CD4-positive, alpha-beta memory T cell (primary cell): ENCODE results near the gene CDK5RAP2. TPM values are rescaled to one million over a fixed set of nuclear protein-coding genes. Genes with fewer than 3 reads are reported as not detected.
A peak's percentile ranks its signal among the peaks of the same experiment; 100 is the strongest.
"Not testable (repeated sequence)": the region's sequence is repeated elsewhere in the genome, so short reads cannot be mapped to it uniquely, and the experiment has no call there.

Experiments used
- CTCF ChIA-PET: fragments of 350-600 bp; sonication (Branson Sonifier 250); formaldehyde crosslinking; loops from one replicate; lab custom pipeline; 2021; ENCODE audit warnings: inconsistent platforms; ENCODE audit not compliant: partially characterized antibody; lab: Charles Lee
- POLR2A ChIA-PET: fragments of 350-600 bp; sonication (Branson Sonifier 250); formaldehyde crosslinking; loops from one replicate; lab custom pipeline; 2021; ENCODE audit not compliant: partially characterized antibody; lab: Charles Lee
- DNase-seq, 5 donors: peaks; one replicate each; pipeline versions ENCODE4 v3.0.0 to v3.0.0-alpha.2; 2020 to 2022; ENCODE audit warnings: mixed read lengths in 1 of 5
- H3K27ac ChIP-seq: one replicate; pipeline ENCODE4 v1.7.0; 2013; ENCODE audit warnings: low read depth, low read length
- H3K27me3 ChIP-seq: 2 replicates; pipeline ENCODE4 v1.7.0; 2013; ENCODE audit warnings: mild to moderate bottlenecking, low read length, moderate library complexity; ENCODE audit not compliant: insufficient read depth
- H3K36me3 ChIP-seq: 2 replicates; pipeline ENCODE4 v1.7.0; 2013; ENCODE audit warnings: mild to moderate bottlenecking, low read length, moderate library complexity; ENCODE audit not compliant: insufficient read depth
- H3K4me1 ChIP-seq: 2 replicates; pipeline ENCODE4 v1.7.0; 2013; ENCODE audit warnings: mild to moderate bottlenecking, low read length, moderate library complexity; ENCODE audit not compliant: insufficient read depth
- H3K4me3 ChIP-seq, 2 donors: one replicate each; pipeline ENCODE4 v1.7.0; 2013; ENCODE audit warnings: low read length in 2 of 2, mild to moderate bottlenecking in 1 of 2
- H3K9me3 ChIP-seq, 2 donors: one replicate each; pipeline ENCODE4 v1.7.0; 2013; ENCODE audit warnings: low read length in 2 of 2, control low read depth in 1 of 2; ENCODE audit not compliant: control insufficient read depth in 1 of 2
- H3K27ac Mint-ChIP-seq, 7 donors: one replicate each; pipeline ENCODE4 v1.8.0; 2020 to 2021; ENCODE audit warnings: mixed read lengths in 7 of 7, mild to moderate bottlenecking in 6 of 7, inconsistent platforms in 3 of 7, moderate library complexity in 3 of 7
- H3K27me3 Mint-ChIP-seq, 2 donors: one replicate each; pipeline ENCODE4 v1.8.0; 2020 to 2021; ENCODE audit warnings: mixed read lengths in 2 of 2
- H3K36me3 Mint-ChIP-seq, 2 donors: one replicate each; pipeline ENCODE4 v1.8.0; 2020 to 2021; ENCODE audit warnings: mixed read lengths in 2 of 2, inconsistent platforms in 1 of 2, mild to moderate bottlenecking in 1 of 2
- H3K4me1 Mint-ChIP-seq, 4 donors: one replicate each; pipeline ENCODE4 v1.8.0; 2020 to 2021; ENCODE audit warnings: mixed read lengths in 4 of 4, mild to moderate bottlenecking in 1 of 4
- H3K4me3 Mint-ChIP-seq, 8 donors: one replicate each; pipeline ENCODE4 v1.8.0; 2020 to 2021; ENCODE audit warnings: mixed read lengths in 8 of 8, mild to moderate bottlenecking in 7 of 8, moderate library complexity in 6 of 8, inconsistent platforms in 3 of 8
- H3K9me3 Mint-ChIP-seq, 8 donors: one replicate each; pipeline ENCODE4 v1.8.0; 2020 to 2021; ENCODE audit warnings: mixed read lengths in 8 of 8, mild to moderate bottlenecking in 5 of 8, inconsistent platforms in 3 of 8, moderate library complexity in 1 of 8
- intact Hi-C: fragments of 100-400 bp; cut with micrococcal nuclease; formaldehyde crosslinking; loops from one replicate; pipeline ENCODE4 v1.15.1; 2023
- polyA plus RNA-seq, 2 donors: library from polyadenylated mRNA; unstranded; fragments of 300-500 nt; fragmentation: Illumina TruSeq; gene quantifications; one replicate each; pipeline ENCODE4 v1.2.3, GENCODE V29; 2021
- total RNA-seq, 2 experiments: library from RNA; stranded (reverse); gene quantifications; one replicate each; pipeline ENCODE4 v1.2.3, GENCODE V29; 2021

The CDK5RAP2 gene
- total and polyA plus RNA-seq, 4 experiments from 2014 or later: 3.9 to 102 (median 59.4) TPM

DNA sequence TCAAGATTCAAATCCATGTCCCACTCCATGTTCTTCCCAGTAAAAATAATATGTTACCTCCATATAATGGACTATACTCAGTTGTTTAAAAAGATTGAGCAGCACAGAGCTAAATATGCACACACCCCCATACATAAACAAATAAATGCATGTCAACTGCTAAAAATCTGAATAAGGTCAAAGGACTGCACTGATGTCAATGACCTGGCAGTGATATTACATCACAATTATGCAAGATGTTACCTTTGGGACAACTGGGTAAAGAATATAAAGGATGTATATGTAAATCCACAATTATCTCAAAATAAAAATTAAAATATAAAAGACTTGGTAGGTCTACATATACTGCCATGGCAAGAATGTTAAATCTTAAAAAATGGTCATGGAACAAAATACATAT is 57.9 kb downstream of the CDK5RAP2 start:
- peak overlapping the region in 1 of 7 donors; percentile 32 for H3K27ac Mint-ChIP-seq
- no peaks in the 10 kb centered on the region for H3K4me1 ChIP-seq
- H3K27me3 ChIP-seq: no peaks in the 10 kb centered on the region
- peaks cover 76 to 78% of the 10 kb centered on the region in 2 donors for H3K36me3 Mint-ChIP-seq
- H3K4me1 Mint-ChIP-seq: no peaks in the 10 kb centered on the region
- H3K4me3 Mint-ChIP-seq: no peak overlapping the region
- intact Hi-C loops: no loop called here
- H3K27me3 Mint-ChIP-seq: no peaks in the 10 kb centered on the region
- CTCF ChIA-PET: interaction anchor here (1.8 kb wide), 1 partner anchor 9 kb away, joined by 6 read pairs; no protein-coding TSS in a partner anchor
- peaks cover 0 to 2% (median 0%) of the 10 kb centered on the region in 8 donors for H3K9me3 Mint-ChIP-seq
- H3K36me3 ChIP-seq: peaks cover 46% of the 10 kb centered on the region
- POLR2A ChIA-PET: no interaction called here
- H3K4me3 ChIP-seq: no peak overlapping the region
- no peak overlapping the region for H3K27ac ChIP-seq
- no peak for DNase-seq
- H3K9me3 ChIP-seq: no peaks in the 10 kb centered on the region

DNA sequence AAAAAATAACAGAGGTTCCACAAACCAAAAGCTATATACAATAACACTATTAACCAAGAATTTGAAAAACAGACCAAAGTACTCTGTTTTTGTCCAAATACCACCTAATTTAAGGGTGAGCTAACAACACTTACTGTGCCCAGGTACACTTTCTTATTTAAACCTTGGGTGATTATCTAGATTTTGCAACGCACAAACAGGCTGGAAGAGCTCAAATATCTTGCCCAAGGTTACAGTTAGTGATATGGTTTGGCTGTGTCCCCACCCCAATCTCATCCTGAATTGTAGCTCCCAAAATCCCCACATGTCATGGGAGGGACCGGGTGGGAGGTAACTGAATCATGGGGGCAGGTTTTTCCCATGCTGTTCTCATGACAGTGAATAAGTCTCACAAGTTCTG is 58.9 kb downstream of the CDK5RAP2 start:
- H3K27me3 Mint-ChIP-seq: no peaks in the 10 kb centered on the region
- Histone ChIP-seq H3K4me1 (no peaks in the 10 kb centered on the region), H3K36me3 (peaks cover 37% of the 10 kb centered on the region), H3K9me3 (no peaks in the 10 kb centered on the region), H3K27ac (no peak overlapping the region), H3K27me3 (no peaks in the 10 kb centered on the region), H3K4me3 (no peak overlapping the region)
- H3K36me3 Mint-ChIP-seq: peaks cover 74 to 75% of the 10 kb centered on the region in 2 donors
- peaks cover 0 to 2% (median 0%) of the 10 kb centered on the region in 8 donors for H3K9me3 Mint-ChIP-seq
- intact Hi-C loops: no loop called here
- no peak for DNase-seq
- H3K27ac Mint-ChIP-seq: peak overlapping the region in 1 of 7 donors; percentile 27
- ChIA-PET POLR2A (no interaction called here), CTCF (interaction anchor here (1.8 kb wide), 1 partner anchor 10 kb away, joined by 6 read pairs; no protein-coding TSS in a partner anchor)
- no peak overlapping the region for H3K4me3 Mint-ChIP-seq
- no peaks in the 10 kb centered on the region for H3K4me1 Mint-ChIP-seq

DNA sequence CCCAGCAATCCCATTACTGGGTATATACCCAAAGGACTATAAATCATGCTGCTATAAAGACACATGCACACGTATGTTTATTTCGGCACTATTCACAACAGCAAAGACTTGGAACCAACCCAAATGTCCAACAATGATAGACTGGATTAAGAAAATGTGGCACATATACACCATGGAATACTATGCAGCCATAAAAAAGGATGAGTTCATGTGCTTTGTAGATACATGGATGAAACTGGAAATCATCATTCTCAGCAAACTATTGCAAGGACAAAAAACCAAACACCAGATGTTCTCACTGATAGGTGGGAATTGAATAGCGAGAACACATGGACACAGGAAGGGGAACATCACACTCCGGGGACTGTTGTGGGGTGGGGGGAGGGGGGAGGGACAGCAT is 64.0 kb downstream of the CDK5RAP2 start:
- H3K4me1 ChIP-seq, H3K4me3 Mint-ChIP-seq, H3K27ac Mint-ChIP-seq, H3K4me1 Mint-ChIP-seq, DNase-seq, H3K27me3 Mint-ChIP-seq, H3K27ac ChIP-seq, CTCF ChIA-PET, H3K9me3 ChIP-seq, H3K4me3 ChIP-seq, POLR2A ChIA-PET, H3K27me3 ChIP-seq, intact Hi-C loops, H3K9me3 Mint-ChIP-seq: not testable (repeated sequence)
- peaks cover 82% of the 10 kb centered on the region in 2 donors for H3K36me3 Mint-ChIP-seq
- peaks cover 15% of the 10 kb centered on the region for H3K36me3 ChIP-seq

DNA sequence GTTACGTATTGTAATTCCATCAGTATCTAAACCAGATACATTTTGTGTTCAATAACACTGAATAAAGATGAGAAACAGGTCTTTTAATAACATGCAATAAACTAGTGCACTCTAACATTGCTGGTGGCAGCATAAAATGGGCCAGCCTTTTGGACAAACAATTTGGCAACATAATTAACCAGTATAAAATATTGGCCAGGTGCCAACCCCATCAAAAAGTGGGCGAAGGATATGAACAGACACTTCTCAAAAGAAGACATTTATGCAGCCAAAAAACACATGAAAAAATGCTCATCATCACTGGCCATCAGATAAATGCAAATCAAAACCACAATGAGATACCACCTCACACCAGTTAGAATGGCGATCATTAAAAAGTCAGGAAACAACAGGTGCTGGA is 64.5 kb downstream of the CDK5RAP2 start:
- H3K36me3 ChIP-seq: peaks cover 15% of the 10 kb centered on the region
- H3K4me3 ChIP-seq, H3K9me3 ChIP-seq, H3K27ac Mint-ChIP-seq, H3K27me3 Mint-ChIP-seq, DNase-seq, H3K4me1 Mint-ChIP-seq, CTCF ChIA-PET, H3K4me1 ChIP-seq, H3K27ac ChIP-seq, H3K4me3 Mint-ChIP-seq, H3K27me3 ChIP-seq, POLR2A ChIA-PET, intact Hi-C loops, H3K9me3 Mint-ChIP-seq: not testable (repeated sequence)
- H3K36me3 Mint-ChIP-seq: peaks cover 82 to 83% of the 10 kb centered on the region in 2 donors

DNA sequence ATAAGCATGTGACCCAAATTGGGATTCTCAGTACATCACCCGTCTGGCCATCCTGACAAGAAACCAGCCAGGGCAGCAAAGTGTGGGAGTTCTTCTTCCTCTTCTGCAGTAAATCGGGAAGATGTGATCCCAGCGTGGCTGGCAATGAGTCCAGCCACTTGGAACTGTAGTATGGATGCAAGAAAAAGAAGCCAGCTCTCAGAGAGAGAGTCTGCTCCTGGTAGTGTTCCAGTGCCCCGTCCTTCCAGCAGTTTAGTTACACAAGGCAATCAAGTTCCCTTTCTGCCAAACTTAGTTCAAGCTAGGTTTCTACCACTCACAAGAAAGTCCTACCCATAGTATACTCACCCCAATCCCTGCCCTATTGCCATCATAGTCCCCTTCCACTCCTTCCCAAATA is 65.6 kb downstream of the CDK5RAP2 start:
- ChIA-PET POLR2A (no interaction called here), CTCF (no interaction called here)
- peaks cover 0 to 6% (median 0%) of the 10 kb centered on the region in 8 donors for H3K9me3 Mint-ChIP-seq
- no peaks in the 10 kb centered on the region for H3K9me3 ChIP-seq
- H3K27me3 ChIP-seq: no peaks in the 10 kb centered on the region
- no peaks in the 10 kb centered on the region for H3K27me3 Mint-ChIP-seq
- H3K27ac Mint-ChIP-seq: peak overlapping the region in 1 of 7 donors; percentile 51
- intact Hi-C loops: no loop called here
- no peak for DNase-seq
- H3K36me3 Mint-ChIP-seq: peaks cover 81 to 85% of the 10 kb centered on the region in 2 donors
- H3K27ac ChIP-seq: no peak overlapping the region
- H3K36me3 ChIP-seq: peaks cover 15% of the 10 kb centered on the region
- H3K4me3 Mint-ChIP-seq: no peak overlapping the region
- no peaks in the 10 kb centered on the region for H3K4me1 ChIP-seq
- H3K4me3 ChIP-seq: no peak overlapping the region
- peaks cover 0 to 4% (median 0%) of the 10 kb centered on the region in 4 donors for H3K4me1 Mint-ChIP-seq

DNA sequence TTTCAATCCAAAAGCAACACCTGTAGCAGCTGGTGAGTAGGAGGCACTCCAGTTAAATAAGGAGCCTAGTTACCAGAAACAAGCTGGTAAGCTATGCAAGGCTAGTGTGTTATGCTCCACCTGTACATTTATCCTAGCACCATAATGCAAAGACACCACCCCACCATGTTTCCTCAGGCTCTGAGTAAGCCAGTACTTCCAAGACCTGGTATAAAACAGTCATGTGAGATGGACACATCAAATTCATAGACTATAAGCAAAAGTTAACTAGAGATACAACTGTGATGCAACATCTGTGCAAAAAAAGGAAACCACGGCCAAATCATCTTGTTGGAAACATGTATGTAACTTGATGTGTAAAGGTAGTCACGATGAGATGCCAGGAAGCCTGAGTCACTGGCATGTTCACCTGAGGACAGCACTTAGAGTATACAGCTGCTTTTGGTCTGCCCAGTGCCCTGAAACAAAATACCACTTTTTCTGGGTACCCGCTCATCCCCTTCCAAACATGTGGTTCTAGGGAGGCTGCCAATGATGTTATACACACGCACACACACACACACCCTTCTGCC is 66.1 kb downstream of the CDK5RAP2 start:
- no peak overlapping the region for H3K27ac ChIP-seq
- H3K36me3 ChIP-seq: peaks cover 15% of the 10 kb centered on the region
- Mint-ChIP-seq H3K27me3 (no peaks in the 10 kb centered on the region), H3K9me3 (peaks cover 0 to 6% (median 0%) of the 10 kb centered on the region in 8 donors), H3K4me3 (no peak overlapping the region), H3K36me3 (peaks cover 84 to 88% of the 10 kb centered on the region in 2 donors), H3K27ac (no peak overlapping the region), H3K4me1 (peaks cover 0 to 4% (median 0%) of the 10 kb centered on the region in 4 donors)
- no peak for DNase-seq
- H3K27me3 ChIP-seq: no peaks in the 10 kb centered on the region
- no peaks in the 10 kb centered on the region for H3K9me3 ChIP-seq
- POLR2A ChIA-PET: no interaction called here
- CTCF ChIA-PET: interaction anchor here (1.7 kb wide), 1 partner anchor 9 kb away, joined by 4 read pairs; no protein-coding TSS in a partner anchor
- H3K4me1 ChIP-seq: no peaks in the 10 kb centered on the region
- no peak overlapping the region for H3K4me3 ChIP-seq
- intact Hi-C loops: no loop called here

DNA sequence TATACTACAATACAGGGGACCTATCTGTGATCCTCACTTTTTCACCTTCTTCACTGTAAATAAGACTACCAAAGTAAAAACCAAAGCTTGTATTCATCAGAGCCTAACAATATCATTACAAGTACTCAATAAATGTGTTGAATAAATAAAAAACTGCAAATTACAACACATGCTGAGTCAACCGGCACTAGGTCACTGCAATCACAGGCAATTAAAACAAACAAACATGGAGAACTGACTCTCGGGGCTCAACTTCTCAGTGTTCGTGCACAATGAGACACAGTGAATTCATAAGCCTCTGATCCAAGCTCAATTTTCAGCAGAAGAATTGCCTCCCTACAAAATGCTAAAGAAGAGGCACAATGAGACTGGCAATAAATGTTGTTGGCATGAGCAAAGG is 69.2 kb downstream of the CDK5RAP2 start:
- POLR2A ChIA-PET: no interaction called here
- H3K36me3 ChIP-seq: peaks cover 12% of the 10 kb centered on the region
- peaks cover 79 to 88% of the 10 kb centered on the region in 2 donors for H3K36me3 Mint-ChIP-seq
- no peak overlapping the region for H3K27ac Mint-ChIP-seq
- intact Hi-C loops: no loop called here
- H3K9me3 ChIP-seq: no peaks in the 10 kb centered on the region
- no peaks in the 10 kb centered on the region for H3K27me3 ChIP-seq
- no peak overlapping the region for H3K4me3 Mint-ChIP-seq
- H3K4me1 Mint-ChIP-seq: peaks cover 0 to 7% (median 3%) of the 10 kb centered on the region in 4 donors
- no peaks in the 10 kb centered on the region for H3K4me1 ChIP-seq
- no peaks in the 10 kb centered on the region for H3K27me3 Mint-ChIP-seq
- H3K27ac ChIP-seq: no peak overlapping the region
- no peak for DNase-seq
- H3K9me3 Mint-ChIP-seq: peaks cover 0 to 12% (median 3%) of the 10 kb centered on the region in 8 donors
- no peak overlapping the region for H3K4me3 ChIP-seq
- CTCF ChIA-PET: no interaction called here
